ENCODE data around the gene GLI3. TPM values are rescaled to one million over a fixed set of nuclear protein-coding genes. Genes with fewer than 3 reads are reported as not detected.

Gene GLI3
- total RNA-seq, 1 donor from 2014 or later = 2.3 TPM

DNA sequence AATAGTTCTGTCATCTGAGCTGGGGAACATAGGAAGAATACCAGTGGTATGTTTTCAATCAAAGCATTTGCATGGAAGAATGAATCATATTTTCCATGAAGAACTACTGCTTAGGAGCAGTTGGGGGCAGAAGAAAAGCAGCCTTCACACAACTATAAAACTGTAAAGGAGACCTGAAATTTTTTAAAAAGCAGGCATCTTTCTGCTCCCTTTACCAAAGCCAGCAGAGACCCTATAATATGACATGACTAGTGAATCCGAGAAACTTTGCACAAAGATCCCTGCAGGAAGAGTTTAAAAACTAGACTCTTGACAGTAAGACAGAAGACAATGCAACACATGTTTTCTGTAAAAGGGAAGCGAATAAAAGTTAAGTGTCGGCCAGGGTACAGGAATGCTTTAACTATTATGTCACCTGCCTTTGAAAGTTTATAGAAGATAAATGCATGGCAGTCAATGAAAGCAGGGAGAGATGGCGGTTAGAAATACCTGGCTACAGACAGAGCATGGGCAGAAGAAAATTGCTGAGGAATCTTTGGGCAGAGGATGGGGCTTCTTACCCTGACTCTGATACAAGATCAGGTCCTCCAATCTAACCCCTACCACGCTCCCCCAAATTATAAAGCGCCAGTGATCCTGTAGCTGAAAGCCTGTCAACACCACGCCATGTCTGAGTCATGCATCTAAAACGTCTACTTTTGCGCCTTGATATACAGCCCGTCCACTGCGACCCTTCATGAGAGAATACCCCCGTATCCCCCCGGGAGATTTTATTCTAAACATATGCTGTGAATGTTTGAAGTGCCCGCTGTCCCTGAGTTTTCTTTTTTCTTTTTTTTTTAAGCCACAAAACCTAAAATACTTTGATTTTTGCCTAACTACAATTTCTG, 93.1 kb downstream of the GLI3 start:
- DNase-seq (ENCODE audit: low read depth, low spot score) = no peak

DNA sequence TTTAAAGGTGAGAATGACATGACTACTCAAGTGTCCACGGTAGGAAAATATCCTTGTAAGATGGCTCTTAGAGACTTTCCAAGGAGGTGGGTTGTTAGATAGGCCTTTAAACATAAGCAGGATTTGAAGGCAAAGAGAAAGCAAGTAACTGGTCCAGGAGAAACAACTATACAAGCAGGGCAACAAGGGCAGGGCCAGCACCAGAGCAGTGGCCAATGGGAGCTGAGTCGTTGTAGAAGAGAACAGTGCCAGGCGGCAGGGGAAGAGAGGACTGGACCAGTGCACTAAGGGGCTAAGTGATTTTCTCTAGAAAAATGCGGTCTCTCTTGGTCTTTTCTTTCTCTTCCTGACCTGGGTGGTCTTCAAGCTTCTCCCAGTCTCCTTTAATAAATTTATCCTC, 94.9 kb downstream of the GLI3 start:
- DNase-seq (ENCODE audit: low read depth, low spot score) = no peak

DNA sequence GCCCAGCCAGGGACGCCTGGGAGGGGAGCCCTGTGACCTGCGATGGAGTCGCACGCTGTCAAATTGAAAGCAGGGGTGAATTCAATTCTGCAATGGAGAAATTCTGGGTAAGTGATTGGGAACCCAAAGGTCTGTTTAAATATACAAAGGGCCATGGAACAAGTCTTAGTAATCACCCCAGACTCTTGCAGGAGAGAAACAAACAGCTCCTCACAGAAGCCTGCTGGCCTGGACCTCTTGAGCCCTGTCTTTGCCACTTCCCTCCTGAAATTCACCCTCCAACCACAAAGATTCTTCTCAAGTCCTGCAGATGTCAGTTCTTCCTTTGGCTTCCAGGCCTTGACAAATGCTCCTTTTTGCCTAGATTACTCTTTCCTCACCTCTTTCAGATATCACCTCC, 97.3 kb downstream of the GLI3 start:
- DNase-seq (ENCODE audit: low read depth, low spot score) = no peak

DNA sequence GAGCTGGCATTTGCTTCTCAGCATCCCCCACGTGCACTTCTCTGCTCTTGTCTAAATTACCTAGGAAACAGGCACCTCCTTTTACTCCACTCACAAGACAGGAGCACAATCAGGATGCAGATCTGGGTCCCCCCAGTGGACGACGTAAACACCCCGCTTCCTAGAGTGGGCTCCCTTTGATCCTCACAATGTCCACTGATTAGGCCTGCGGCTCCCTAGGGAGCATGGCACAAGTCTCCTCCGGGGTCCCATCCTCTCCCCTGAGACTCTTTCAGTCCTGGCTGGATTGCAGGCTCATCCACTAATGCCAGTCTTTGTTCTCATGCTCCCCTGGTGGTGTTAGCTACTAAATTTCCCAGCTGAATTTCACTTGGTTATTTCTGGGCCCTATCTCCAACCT, 98.3 kb downstream of the GLI3 start:
- DNase-seq (ENCODE audit: low read depth, low spot score) = no peak

DNA sequence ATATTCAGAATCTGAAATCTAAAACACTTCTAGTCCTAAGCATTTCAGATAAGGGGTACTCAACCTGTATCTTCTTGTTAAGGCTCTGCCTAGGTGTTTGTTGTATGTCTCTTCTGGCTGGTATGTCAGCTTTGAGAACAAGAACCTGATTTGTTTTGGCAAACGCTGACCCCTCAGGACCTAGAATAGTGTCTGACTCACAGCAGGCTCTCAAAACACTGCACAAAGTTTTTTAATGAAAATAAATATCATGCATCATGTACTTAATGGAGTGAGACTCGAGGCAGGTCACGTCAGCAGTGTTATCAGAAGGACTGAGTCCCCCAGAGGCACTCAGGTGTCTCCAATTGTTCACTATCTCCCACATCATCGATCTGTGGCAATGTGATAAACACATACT, 99.1 kb downstream of the GLI3 start:
- DNase-seq (ENCODE audit: low read depth, low spot score) = no peak

DNA sequence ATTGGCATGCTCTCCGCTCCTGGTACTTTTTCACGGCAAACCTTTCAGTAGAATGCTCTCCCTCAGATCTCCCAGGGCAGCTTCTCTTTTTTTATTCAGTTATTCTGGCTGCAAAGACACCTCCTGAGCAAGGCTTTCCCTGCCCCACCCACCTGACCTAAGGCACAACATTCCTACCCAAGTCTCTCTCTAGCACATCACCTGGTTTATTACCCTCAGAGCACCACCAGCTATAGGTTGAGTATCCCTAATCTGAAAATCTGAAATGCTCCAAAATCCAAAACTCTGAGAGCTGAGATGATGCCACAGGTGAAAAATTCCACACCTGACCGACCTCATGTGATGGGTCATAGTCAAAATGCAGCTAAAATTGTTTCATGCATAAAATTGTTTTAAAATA, 99.6 kb downstream of the GLI3 start:
- DNase-seq (ENCODE audit: low read depth, low spot score) = no peak

DNA sequence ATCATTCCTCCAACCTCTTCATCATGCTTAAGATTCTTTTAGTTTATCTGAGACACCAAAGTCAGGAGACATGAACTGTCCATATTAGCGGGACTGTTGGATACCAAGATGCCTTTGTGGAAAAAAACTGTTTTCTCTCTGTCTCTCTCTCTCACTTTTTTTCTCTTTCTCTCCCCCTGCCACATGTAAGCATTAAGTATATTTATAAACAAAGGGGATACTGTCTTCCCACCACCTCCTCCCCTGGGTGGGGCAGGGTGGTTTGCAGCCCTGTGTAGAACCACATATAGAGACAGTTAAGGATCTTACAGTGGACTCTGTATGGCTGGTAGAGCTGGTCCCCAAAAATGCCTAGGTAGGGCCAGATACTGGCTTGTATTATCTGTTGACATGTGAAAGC, 101.3 kb downstream of the GLI3 start:
- DNase-seq (ENCODE audit: low read depth, low spot score) = no peak

DNA sequence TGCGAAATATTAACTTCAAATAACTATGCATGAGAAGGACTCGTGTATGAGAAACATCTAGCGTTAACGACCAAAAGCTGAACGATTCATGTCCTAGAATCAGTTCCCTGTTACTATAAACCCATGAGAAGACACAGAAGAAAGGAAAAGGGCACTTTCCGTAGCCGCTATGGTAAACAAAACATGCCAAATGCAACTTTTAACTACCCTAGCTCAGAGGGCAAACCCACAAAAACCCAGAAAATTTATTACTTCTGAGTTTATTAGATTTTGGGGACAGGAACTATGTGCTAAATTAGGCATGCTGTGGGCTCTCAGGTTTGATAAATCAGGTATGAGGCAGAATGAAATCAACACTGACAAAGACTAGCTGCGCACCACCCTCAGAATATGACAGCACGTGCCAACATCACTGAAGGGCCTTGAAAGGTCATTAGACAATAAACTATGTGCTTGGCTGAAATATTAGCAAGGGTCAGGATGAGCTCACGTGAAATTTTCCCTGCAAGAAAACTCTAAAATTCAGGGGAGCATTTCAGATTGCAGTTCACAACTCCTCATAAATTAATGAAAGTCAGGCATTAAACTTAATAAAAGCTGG, 102.6 kb downstream of the GLI3 start:
- DNase-seq (ENCODE audit: low read depth, low spot score) = no peak

DNA sequence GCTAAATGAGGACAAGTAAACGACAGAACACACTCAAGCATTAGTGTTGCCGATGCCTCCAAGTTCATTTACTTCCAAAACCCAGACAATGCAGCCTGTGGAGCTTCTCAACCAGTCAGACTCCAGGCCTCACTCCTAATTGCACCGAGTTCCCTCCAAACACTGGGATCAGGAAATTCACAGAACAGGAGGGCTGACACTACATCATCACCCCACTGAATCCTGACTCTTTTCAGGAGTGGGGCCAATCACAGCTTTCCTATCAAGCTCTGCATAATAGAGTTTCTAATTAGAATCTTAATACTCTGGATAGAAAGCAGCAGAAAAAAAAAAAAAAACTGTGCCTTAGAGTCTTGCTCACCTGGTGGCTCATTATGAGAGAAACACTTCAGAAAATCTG, 103.7 kb downstream of the GLI3 start:
- no peak for DNase-seq (ENCODE audit: low read depth, low spot score)

DNA sequence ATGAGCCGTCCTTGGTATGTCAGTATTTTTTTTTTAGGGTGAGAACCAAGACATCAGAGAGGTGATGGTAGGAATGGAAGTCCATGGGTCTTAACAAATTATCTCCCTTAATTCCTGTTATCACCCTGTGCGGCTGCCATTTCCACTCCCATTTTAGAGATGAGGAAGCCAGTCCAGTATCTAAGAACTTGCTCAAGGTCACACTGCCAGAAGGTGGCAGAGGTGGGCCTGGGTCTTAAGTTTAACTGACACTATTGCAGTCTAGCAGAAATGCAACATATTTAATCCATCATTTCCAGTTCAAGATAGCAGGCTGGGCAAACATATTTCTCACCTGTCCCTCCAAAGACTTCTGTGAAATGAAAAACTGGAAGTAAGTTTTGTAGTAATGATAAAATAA, 108.3 kb downstream of the GLI3 start:
- no peak for DNase-seq (ENCODE audit: low read depth, low spot score)

DNA sequence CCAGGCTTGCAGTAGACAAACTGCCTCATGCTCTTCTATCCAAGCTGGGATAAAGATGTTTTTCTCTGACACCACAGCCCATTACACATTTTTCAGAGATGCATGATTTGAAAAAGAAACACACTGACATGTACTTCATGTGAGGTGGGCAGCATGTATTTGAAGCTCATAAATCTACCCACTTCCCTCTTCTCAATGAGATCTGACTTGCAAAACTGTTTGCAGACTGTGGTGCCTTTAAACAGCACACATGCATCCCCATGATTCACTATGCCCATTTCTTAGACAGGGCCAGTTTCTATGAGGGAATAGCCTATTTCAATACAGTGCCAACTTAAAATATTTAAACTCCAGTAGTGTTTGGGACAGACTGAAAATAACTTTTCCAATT, 109.8 kb downstream of the GLI3 start:
- DNase-seq (ENCODE audit: low read depth, low spot score) = no peak

DNA sequence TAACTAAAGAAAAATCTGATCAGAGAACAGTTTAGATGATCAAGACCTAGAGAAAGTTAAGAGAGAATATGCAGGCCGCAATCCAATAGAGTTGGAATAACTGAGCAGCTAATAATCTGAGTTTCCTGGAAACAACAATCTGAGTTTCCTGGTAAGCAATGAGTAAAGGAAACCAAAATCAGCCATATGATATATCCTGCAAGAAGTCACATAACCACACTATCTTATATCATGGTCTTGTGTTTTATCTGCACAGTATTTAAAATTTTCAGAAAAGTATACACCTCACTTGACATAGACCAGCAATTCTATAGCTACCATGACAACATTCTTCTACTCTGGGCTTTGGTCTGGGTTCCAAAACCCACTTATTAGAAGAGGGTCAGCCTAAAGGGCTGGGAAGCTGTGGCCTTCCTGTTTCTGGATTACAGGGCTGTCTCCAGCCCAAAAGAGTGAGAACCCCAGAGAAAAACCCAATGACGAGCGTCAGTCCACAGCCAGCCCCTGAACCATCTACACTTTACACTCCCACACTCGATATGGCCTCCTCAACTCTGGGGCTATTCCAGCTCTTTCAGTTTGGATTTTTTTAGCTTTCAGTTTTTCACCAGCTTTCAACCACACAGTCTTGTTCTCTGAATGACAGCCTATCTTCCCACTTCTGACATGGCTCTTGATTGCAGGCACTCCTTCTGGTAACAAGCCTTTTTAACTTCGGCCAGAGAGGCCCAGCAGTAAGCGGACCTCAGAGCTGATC, 110.4 kb downstream of the GLI3 start:
- DNase-seq (ENCODE audit: low read depth, low spot score) = no peak

DNA sequence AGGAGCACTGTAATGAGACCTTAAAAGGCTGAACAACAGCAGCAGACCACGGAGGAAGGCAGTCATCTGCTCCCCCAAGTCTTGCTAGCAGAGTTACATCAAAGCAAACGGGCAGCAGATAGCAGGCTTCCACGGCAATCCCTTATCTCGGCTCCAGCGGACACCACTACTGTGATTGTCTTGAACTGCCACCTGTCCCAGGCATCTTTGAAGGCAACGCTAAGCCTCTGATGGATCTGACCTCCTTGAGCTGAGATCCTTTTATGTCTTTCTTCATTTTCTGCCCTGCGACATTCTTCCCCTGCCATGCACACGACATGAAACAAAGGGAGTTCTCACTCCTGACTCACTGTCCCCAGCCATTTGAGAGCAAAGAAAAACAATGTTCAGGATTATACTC, 111.7 kb downstream of the GLI3 start:
- no peak for DNase-seq (ENCODE audit: low read depth, low spot score)

DNA sequence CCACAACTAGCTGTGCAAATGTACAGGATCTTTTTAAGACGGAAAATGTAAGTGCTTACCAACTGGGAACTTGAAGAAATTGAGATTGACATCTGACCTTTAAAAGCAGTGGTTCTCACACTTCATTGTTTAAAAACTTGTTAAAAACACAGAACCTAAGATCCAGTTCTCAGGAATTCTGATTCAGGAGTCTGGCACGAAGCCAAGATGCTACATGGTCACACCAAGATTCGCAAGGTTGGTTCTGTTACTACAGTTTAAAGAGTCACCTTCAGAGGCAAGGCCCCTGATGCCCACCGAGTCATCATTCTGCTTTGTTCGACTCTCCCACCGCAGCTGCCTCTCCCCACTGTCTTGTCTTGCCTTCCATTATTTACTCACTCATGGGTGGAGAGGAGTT, 113.3 kb downstream of the GLI3 start:
- no peak for DNase-seq (ENCODE audit: low read depth, low spot score)

DNA sequence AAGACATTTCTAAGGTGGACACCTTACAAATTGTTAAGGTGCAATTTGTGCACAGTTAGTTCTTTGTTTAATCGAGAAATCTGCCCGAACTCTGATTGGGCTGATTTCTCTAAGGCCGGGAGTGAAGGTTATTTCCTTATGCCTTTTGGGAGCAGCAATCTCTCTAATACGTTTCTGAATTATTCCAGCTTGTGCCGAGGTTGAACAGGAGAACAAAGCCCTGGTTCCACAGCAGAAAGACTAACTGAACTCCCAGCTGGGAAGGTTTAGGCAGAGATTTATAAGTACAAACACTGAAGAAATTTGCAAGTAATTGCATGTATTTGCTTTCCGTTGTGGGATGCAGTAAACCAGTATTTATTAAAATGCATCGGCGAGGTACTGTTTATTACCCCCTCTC, 116.8 kb downstream of the GLI3 start:
- no peak for DNase-seq (ENCODE audit: low read depth, low spot score)

DNA sequence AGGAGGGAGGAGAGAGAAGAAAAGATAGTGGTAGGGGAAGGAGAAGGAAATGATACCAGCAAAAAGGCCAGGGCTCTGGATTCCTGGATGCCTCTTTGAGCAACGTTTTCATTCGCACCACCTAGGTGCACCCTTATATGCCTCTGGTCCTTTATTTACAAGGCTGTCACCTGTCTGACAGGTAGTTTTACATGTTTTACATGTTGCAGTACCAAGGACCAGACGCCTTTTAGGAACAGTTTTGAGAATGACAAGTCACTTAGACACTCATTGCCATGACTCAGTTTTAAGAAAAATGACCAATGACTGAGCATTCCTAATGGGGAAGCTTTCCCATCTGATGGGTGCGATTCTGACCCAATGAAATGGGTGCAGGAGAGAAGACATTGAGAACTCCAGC, 119.8 kb downstream of the GLI3 start:
- DNase-seq (ENCODE audit: low read depth, low spot score) = no peak

DNA sequence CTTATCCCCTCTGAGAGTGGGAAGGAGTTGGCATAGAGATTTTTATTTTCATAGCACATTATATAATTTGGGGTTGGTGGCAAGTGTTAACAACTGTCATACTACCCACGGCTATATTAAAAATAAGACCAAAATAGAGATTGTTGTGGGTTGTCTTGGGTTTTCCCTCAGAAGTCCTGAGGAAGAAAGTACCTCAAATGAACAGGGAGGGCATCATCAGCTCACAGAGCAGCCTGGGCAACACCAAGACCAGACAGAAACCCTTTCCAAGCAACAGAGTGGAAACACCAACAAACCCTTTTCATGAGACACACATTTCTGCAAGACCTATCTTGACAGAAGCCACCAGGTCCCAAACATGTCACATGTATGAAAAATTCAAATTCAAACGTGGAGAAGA, 121.2 kb downstream of the GLI3 start:
- DNase-seq (ENCODE audit: low read depth, low spot score) = no peak

DNA sequence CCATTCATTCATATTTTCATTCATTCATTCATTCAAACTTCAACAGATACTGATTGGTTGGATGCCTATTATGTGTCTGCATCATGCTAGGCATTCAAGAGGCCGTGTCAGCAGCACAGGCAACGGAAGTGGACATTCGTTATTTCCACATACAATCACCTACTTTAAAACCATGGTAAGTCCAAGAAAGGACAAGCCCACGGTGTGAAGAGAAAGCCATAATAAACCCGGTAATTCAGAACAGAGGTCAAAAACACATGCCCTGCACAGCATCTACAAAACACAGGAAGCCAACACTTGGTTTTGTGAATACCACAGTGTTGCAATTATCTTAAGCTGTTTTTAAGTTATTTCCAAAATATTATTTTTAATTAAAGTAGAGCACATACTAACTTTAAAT, 126.7 kb downstream of the GLI3 start:
- no peak for DNase-seq (ENCODE audit: low read depth, low spot score)

DNA sequence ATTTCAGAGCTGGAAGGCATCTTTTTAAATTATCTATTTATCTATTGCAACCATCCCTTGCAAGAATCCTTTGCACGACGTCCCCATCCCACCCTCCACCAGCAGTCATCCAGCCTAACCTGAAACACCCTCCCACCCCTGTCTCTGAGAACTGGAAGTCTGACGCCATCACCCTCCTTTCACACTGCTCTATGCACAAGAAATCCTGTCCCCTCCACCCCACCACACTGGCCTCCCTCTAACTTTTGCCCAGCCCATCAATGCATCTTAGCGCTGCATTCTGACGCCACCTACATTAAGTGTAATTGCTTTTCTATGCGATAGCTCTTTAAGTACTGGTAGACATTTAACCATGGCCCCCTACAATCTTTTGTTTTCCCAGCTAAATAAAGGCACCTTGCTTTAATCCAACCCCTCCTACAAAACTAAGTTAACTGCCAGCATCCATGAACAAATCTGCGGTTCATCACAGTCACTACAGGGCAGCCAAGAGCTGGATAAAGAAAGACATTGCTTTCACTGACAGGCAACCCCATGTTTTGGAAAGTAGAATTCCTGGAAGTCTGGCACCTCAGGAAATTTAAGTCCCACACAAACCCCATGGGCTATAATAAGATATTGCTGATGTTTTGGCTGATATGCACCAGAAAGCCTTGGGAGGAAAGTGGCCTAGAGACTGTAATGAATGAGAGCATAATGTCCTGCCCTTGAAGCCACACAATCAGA, 128.0 kb downstream of the GLI3 start:
- no peak for DNase-seq (ENCODE audit: low read depth, low spot score)

DNA sequence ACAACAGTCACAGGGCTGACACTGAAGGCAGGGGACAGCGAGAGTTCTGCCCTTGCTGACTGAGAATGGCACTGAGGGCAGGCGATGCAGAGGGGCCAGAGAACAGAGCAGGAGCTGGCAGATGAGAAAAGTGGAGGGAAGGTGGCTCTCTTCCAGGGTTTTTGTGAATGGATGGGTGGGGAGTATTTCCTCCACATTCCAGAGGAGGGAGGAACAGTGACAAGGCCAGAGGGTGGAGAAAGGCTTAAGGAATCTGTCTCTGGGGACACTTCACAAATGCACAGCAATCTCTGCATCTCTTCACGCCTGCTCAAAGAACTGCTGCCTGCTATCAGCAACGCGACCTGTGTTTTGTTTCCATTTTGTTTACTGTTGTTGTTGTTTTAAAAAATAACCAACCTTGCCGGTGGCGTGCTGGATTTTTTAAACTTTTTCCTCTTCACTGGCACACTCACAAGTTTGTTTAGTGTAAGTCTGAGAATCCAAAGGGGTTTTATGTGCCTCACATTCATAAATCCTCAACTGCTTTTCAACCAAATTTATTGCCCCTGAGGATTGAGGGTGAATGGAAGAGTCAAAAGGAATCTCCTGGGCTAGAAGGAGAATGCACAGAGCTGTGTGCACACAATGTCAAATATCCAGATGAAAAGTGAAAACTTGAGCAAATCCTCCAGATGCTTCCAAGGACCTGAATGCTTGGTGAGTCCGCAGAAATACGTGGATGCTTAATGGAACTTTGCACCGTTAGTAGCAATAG, 129.3 kb downstream of the GLI3 start:
- DNase-seq (ENCODE audit: low read depth, low spot score) = no peak

DNA sequence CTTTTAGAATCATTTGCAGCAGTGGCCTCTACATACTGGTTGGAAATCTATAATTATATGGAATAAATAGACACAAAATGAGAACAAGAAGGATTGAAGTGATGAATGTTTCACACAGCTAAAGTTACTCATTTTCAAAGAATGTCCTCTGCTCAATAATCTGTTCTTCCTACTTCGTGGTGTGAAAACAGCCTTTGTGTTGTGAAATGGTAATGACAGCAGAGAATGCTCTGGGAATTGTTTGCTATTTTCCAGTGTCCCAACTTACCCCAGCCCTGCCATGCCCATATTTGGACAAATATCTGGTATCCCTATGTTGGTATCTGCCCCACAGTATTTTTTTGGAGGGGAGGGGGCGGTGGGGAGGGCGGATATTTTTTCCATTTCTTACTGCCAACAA, 130.4 kb downstream of the GLI3 start:
- DNase-seq (ENCODE audit: low read depth, low spot score) = no peak
